Suppressor macrophage treated with lipopolysaccharide for 1 hour (primary cell): ENCODE data around the gene PRR16.
A peak's percentile ranks its signal among the peaks of the same experiment; 100 is the strongest.

Experiments
- DNase-seq, 3 donors: peaks; one replicate each; pipeline ENCODE4 v3.0.0-alpha.2; 2020 to 2022

The PRR16 gene

GRCh38 chr5:120586646-120587045 is 122.5 kb downstream of the PRR16 start:
- DNase-seq = no peak

GRCh38 chr5:120591911-120592310 is 127.8 kb downstream of the PRR16 start:
- no peak for DNase-seq

- DNase-seq = no peak
Measured at GRCh38 chr5:120599576-120599975, 135.5 kb downstream of the PRR16 start.

- DNase-seq = no peak
Measured at GRCh38 chr5:120600639-120601038, 136.5 kb downstream of the PRR16 start.

- no peak for DNase-seq
Measured at GRCh38 chr5:120602033-120602432, 137.9 kb downstream of the PRR16 start.

- DNase-seq = no peak
Measured at GRCh38 chr5:120604884-120605283, 140.8 kb downstream of the PRR16 start.

- no peak for DNase-seq
Measured at GRCh38 chr5:120605325-120606079, 141.4 kb downstream of the PRR16 start.

GRCh38 chr5:120609570-120609969 is 145.5 kb downstream of the PRR16 start:
- no peak for DNase-seq

- no peak for DNase-seq
Measured at GRCh38 chr5:120610145-120610544, 146.0 kb downstream of the PRR16 start.

GRCh38 chr5:120613729-120614128 is 149.6 kb downstream of the PRR16 start:
- no peak for DNase-seq

- peak in 1 of 3 donors; percentile 3 for DNase-seq
Measured at GRCh38 chr5:120614531-120615180, 150.6 kb downstream of the PRR16 start.

- peak in 2 of 3 donors; percentile 21 to 23 for DNase-seq
Measured at GRCh38 chr5:120615967-120616645, 152.0 kb downstream of the PRR16 start.

- DNase-seq = no peak
Measured at GRCh38 chr5:120621339-120621738, 157.2 kb downstream of the PRR16 start.

- no peak for DNase-seq
Measured at GRCh38 chr5:120624021-120624563, 160.0 kb downstream of the PRR16 start.

GRCh38 chr5:120628156-120628555 is 164.1 kb downstream of the PRR16 start:
- no peak for DNase-seq

- DNase-seq = no peak
Measured at GRCh38 chr5:120630550-120630949, 166.4 kb downstream of the PRR16 start.

GRCh38 chr5:120631611-120632010 is 167.5 kb downstream of the PRR16 start:
- DNase-seq = no peak

GRCh38 chr5:120632430-120632829 is 168.3 kb downstream of the PRR16 start:
- no peak for DNase-seq

GRCh38 chr5:120638449-120638848 is 174.3 kb downstream of the PRR16 start:
- DNase-seq = no peak

- DNase-seq = no peak
Measured at GRCh38 chr5:120640778-120641177, 176.7 kb downstream of the PRR16 start.

GRCh38 chr5:120644516-120644915 is 180.4 kb downstream of the PRR16 start:
- no peak for DNase-seq

- DNase-seq = peak in 2 of 3 donors; percentile 35 to 43
Measured at GRCh38 chr5:120655828-120656435, 191.8 kb downstream of the PRR16 start.

- DNase-seq = no peak
Measured at GRCh38 chr5:120657104-120657503, 193.0 kb downstream of the PRR16 start.
